NCI-H748 (cell line): ENCODE data around the gene MCHR2.
"Not testable (repeated sequence)": the region's sequence is repeated elsewhere in the genome, so short reads cannot be mapped to it uniquely, and the experiment has no call there.

Experiments
- DNase-seq: peaks from one replicate; lab custom pipeline; 2025; ENCODE audit not compliant: unreplicated experiment; lab: John Stamatoyannopoulos, UW

MCHR2 gene, protein sequence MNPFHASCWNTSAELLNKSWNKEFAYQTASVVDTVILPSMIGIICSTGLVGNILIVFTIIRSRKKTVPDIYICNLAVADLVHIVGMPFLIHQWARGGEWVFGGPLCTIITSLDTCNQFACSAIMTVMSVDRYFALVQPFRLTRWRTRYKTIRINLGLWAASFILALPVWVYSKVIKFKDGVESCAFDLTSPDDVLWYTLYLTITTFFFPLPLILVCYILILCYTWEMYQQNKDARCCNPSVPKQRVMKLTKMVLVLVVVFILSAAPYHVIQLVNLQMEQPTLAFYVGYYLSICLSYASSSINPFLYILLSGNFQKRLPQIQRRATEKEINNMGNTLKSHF

GRCh38 chr6:99993533-99994251 is at the start of gene MCHR2:
Gene MCHR2 (minus strand): TSS chr6:99994223. CDS start chr6:99956147, 38,076 bp downstream.
- no peak for DNase-seq

DNA sequence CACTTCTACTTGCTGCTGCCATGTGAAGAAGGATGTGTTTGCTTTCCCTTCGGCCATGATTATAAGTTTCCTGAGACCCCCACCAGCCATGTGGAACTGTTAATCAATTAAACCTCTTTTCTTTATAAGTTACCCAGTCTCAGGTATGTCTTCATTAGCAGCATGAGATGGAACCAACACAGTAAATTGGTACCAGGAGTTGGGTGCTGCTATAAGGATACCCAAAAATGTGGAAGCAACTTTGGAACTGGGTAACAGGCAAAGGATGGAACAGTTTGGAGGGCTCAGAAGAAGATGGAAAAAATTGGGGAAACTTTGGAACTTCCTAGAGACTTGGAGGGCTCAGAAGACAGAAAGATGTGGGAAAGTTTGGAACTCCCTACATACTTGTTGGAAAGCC is 44.5 kb upstream of the MCHR2 start:
- not testable (repeated sequence) for DNase-seq

DNA sequence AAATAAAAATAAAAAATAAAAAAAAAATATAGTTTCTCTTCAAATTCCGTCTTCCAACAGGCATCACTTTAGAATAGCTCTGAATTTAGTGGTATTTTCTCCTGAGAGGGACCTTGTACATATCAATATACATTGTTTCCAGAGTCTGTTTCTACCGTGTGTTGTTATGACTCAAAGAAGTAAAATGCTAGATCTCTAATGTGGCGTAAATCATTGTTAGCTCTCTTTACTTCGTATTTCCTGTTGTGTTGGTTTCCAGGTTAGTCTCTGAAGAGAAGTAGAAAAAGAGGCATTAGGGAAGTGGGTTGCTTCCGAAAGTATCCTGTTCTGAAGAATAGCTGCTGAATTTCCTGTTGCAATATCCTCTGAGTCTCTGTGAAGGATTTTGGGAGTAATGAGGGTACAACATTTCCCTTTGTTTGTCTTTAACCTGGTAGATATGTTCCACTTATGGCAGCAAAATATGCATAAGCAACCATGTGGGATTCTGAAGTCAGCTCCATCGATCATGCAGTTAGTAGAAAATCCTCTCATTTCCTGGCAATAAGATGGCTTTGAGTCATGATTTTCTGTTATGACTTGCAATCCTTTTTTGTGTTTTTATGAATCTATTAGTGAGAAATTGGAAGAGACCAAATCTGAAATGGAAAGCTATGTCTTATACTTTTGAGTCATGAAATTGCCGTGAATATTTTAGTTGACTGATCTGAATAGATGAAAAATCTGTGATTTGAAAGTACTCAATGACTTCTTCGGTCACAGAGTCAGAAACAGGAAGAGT is 42.0 kb upstream of the MCHR2 start:
- DNase-seq, result no peak

- DNase-seq, result no peak
These were observed 29.8 kb upstream of the MCHR2 start for GRCh38 chr6:100023798-100024197.

DNA sequence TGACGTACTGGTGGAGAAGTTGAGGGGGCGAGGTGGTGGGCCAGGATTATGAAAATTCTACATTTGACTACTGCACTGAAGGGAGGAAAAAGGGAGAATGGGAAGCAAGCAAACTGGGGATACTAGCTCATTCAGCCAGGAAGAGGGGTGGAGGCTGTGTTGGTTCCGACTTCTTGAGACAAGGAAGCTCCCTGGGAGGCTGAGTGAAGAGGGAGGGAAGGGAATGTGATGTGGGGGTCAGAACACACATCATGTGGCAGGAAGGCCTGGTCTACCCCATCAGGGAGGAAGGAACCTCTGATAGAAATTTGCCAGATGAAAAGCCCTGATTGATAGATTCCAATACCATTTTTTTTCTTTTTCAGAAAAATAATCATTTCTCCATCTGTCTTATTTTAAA is 28.8 kb upstream of the MCHR2 start:
- no peak for DNase-seq

- DNase-seq, result no peak
These were observed 14.8 kb upstream of the MCHR2 start for GRCh38 chr6:100008857-100009256.

DNA sequence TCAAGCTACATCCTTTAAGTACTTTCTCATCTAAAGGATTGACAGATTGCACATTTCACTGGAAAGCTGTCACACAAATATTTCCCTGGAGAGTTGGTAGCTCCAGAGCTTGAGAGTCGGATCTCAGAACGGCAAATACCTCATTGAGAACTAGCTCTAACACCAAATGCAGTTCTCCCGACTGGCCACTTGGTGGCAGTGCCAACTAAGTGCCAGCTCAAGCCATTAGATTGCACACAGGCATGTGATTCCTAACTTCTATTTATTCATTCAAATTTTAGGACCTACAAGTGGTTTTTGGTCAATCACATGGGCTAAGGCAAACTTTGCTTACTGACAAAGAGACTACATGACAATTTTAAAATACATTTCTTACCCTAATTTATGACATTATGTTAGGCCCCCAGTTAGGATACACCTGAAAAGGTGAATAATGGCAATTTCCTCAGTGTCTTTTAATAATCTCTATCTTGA is 7.9 kb upstream of the MCHR2 start:
- peak; percentile 74 for DNase-seq

- DNase-seq, result no peak
These were observed 3.1 kb upstream of the MCHR2 start for GRCh38 chr6:99997141-99997540.

DNA sequence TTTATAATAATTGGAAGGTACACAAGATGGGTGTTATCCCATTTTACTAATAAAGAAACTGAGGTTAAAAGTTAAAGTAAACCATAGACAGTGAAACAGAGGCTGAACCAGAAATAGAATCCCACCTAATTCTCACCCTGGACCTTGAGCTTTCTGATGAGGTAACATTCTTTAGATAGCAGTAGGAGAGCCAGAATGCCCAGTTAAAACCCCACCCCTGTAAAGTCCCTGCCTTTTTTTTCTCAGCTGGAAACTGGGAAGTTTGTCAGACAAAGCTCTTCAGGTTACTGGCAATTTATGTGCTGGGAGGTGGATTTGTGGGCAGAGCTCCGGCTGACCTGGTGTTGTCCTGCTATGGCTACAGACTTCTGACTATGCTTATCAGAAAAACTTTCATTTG is 1.9 kb upstream of the MCHR2 start:
- no peak for DNase-seq

GRCh38 chr6:99993146-99993532 is 884 bp downstream of the MCHR2 start:
- DNase-seq, result no peak

DNA sequence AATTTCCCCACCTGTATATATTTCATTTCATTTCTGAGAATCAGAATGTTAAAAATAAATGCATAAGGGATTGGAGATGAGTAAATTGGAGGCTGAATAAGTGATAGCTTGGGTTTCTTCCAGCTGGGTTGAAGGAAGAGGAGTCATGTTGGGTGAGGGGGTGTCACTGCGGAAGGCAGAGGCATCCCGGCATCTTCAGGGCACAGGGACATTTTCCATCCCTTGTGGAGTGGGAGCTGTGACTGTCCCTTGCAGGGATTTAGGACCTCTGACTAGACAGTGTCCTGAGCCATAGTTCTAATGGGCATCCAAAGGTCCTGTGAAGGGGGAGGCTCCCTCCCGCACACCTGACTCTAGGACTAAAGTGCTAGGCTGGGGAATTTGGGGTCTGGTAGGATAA is 2.1 kb downstream of the MCHR2 start:
- no peak for DNase-seq

- DNase-seq, result no peak
These were observed 13.3 kb downstream of the MCHR2 start for GRCh38 chr6:99980741-99981140.

- peak; percentile 75 for DNase-seq
These were observed 14.1 kb downstream of the MCHR2 start for GRCh38 chr6:99979953-99980352.

DNA sequence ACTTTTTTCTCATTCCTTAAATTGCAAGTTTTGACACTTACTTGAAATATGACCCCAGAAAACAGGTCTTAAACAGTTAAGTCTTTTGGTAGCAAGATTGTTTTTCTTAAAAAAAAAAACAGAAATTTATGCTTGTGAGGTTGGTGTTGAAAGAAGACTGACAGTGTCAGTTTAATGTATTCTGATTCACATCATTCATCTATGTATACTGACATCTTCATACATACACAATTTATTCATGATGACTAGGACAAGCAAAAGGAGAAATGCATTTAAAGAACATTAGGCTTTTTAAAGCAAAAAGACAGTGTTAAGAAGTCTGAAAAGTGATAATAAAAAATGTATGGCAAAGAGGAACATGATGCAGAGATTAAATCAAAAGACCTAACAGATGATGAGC is 27.0 kb downstream of the MCHR2 start:
- DNase-seq, result no peak

DNA sequence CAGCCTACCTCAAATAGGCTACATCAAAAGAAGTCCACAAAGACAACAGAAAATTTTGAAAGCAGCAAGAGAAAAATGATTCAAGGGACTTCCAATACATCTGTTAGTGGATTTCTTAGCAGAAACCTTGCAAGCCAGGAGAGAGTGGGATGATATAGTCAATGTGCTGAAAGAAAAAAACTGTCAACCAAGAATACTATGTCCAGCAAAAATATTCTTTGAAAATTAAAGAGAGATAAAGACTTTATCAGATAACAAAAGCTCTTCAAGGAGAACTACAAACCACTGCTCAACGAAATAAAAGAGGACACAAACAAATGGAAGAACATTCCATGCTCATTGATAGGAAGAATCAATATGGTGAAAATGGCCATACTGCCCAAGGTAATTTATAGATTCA is 34.0 kb downstream of the MCHR2 start:
- DNase-seq, result no peak

GRCh38 chr6:99951016-99951805 is 42.8 kb downstream of the MCHR2 start:
- DNase-seq, result no peak

DNA sequence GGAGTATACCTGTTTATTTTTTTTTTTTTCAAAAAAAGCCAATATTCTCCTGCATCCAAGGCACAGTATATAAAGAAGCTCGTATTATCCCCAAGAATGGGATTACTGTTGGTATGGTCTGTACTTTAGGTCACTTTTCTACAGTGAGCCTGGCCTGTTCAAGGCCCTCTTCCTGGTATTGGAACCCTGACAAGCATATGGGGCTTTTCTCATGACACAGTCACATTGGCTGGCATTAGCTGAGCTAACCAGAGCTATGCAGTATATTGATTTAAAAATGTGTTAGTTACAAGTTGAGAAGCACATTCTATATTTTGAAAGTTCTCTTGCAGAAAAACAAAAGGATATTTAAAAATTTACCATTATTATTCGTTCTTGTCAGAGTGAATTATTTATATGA is 48.0 kb downstream of the MCHR2 start:
- DNase-seq, result no peak

DNA sequence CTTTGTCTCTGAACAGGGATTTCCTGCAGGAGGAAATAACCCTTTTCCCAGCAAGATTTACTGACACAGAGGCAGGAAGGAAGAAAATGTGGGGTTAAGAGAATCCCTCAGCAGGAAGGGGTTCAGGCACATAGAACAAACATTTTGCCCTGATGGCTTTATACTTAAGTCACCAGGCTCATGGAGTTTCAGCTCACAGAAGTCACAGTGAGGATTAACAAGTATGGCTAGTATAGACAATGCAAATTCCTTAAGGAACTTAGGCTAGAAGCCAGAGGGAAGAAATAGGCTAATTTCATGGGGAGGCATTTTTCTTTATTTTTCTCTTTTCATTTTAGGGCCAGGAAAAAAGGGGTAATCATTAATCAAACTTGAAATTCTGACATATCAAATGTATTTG is 50.2 kb downstream of the MCHR2 start:
- no peak for DNase-seq

DNA sequence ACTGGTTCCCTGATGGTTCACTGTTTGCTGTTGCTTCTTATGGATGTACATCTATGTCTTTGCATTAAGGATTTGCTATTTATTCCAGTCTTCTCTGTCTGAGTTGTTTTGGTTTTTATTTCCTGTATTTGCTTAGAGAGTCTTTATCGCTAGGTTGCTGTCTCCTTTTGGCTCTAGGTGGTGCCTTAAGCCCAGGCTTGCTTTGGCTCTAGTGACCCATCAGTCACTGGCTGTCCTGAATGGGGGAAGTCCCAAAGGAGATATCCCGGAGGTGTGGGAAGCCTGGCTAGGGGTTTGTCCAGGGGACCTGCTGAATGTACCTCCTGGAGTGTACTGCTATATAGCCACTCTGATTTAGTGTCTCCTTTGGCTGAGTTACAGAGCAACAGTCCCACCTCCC is 53.4 kb downstream of the MCHR2 start:
- DNase-seq, result no peak

DNA sequence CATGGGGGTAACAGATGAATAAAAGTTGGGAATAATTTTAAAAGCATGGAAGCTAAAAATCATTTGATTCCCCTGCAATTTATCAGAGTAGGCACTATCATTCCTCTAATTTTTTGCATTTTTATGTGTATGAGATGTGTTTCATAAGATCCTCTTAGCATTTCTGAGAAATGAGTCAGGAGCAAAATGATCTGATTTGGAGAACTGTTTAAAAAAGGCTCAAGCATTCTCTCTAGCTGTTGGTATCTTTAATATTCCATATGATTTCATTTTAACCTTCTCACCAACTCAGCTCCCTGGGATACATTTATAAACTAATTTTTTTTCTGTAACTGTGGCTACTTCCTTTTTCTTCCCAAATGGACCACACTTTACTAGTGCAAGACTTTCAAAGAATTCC is 60.9 kb downstream of the MCHR2 start:
- no peak for DNase-seq

DNA sequence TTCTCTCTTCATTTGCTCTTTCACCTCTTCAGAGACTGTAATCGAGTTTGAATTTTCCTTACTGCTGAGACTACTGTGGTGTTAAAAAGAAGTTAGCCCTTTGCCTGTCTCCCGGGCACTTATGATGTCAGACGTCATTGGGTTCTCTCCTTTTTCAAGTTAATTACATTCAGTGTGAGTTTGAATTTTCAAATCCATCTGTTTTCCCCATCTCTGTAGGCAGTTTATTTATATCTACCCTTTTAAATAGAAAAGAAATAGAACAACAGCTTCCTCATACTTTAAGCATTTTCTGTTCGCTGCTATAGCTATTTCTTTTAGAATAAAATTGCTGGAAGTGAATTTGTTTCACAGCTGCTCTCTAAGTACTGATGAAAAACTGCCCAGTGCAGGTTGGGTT is 81.4 kb downstream of the MCHR2 start:
- no peak for DNase-seq
